OCI-LY1 (cell line): ENCODE results near the gene MAN2B2.

ENCODE experiments used
- EZH2 ChIP-seq: fragments of 200-600 bp; sonication (generic), shearing (Covaris generic); IDR thresholded peaks from 2 replicates; pipeline ENCODE4 v1.8.0; 2017; ENCODE audit warnings: borderline replicate concordance, mixed run types, mild to moderate bottlenecking, antibody characterized with exemption, low read length, moderate library complexity, mixed read lengths
- TF ChIP-seq, protein P1 (sequence below): fragments of 200-600 bp; sonication (generic), shearing (Covaris generic); IDR thresholded peaks from 2 replicates; pipeline ENCODE4 v1.5.1; 2017; ENCODE audit warnings: mild to moderate bottlenecking, antibody characterized with exemption, low read length, moderate library complexity, mixed read lengths

DNA sequence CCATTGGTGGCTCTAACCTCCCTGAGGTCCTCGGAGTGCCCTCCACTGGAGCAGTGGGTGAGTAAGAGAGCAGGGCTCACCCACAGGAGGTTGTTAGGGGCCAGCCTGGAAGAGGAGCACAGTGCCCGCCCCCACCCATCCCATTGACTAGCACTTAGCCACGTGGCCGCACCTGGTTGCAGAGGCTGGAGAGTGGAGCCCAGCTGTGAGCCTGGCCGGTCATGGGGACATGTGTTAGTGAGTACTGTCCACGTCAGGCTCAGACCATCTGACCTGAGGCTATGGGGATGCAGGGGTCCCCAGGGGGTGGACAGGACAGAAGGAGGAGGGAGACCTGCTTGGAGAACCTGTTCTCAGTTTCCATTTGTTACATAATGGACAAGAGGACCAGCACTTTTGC lies 1.4 kb upstream of the MAN2B2 start:
- TF ChIP-seq, protein P1, sequence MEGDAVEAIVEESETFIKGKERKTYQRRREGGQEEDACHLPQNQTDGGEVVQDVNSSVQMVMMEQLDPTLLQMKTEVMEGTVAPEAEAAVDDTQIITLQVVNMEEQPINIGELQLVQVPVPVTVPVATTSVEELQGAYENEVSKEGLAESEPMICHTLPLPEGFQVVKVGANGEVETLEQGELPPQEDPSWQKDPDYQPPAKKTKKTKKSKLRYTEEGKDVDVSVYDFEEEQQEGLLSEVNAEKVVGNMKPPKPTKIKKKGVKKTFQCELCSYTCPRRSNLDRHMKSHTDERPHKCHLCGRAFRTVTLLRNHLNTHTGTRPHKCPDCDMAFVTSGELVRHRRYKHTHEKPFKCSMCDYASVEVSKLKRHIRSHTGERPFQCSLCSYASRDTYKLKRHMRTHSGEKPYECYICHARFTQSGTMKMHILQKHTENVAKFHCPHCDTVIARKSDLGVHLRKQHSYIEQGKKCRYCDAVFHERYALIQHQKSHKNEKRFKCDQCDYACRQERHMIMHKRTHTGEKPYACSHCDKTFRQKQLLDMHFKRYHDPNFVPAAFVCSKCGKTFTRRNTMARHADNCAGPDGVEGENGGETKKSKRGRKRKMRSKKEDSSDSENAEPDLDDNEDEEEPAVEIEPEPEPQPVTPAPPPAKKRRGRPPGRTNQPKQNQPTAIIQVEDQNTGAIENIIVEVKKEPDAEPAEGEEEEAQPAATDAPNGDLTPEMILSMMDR = no peak
- no peak for TF ChIP-seq EZH2
